Activated CD8-positive, alpha-beta memory T cell treated with anti-CD3 and anti-CD28 coated beads, Interleukin-2, amount 50 U/mL, for 48 hours (primary cell): ENCODE results near the gene CD93.

Experiments
- DNase-seq: peaks from one replicate; pipeline ENCODE4 v3.0.0-alpha.2; 2020

CD93 gene

DNA sequence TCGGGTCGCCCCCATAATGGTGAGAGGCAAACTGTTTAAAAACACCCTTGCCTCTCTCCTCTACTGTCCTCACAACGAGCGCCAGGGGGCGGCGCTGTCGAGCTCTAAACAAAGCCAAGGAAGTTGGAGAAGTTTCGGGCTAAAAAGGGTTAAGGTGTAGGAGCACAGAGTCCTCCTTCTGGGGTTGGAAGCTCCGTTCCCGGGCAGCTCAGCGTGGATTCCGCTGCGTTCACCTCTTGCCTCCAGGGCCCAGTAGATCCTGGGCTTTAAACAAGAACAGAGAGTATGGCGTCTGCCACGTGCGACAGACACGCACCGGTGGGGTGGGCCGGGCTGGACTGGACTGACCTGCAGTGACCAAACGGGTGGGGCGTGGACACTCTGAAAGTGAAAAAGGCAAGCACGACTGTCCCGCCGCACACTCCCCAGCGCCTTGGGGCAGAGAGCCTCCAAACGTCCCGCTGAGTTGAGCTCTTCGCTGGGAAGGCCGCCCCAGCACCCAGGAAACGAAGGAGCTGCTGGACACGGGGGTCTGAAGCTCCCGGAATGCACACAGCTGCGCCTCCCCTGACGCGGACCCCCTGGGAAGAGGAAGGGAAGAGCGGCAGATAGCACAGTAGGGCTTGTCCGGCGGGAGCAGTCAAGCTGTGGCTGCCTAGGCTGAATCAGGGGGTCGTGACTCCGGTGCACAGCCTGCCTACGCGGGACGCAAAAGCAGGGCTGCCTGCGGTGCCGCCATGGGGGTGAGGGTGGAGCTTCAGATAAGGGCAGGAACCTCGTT, 35.1 kb downstream of the CD93 start:
- peak; percentile 75 for DNase-seq

DNA sequence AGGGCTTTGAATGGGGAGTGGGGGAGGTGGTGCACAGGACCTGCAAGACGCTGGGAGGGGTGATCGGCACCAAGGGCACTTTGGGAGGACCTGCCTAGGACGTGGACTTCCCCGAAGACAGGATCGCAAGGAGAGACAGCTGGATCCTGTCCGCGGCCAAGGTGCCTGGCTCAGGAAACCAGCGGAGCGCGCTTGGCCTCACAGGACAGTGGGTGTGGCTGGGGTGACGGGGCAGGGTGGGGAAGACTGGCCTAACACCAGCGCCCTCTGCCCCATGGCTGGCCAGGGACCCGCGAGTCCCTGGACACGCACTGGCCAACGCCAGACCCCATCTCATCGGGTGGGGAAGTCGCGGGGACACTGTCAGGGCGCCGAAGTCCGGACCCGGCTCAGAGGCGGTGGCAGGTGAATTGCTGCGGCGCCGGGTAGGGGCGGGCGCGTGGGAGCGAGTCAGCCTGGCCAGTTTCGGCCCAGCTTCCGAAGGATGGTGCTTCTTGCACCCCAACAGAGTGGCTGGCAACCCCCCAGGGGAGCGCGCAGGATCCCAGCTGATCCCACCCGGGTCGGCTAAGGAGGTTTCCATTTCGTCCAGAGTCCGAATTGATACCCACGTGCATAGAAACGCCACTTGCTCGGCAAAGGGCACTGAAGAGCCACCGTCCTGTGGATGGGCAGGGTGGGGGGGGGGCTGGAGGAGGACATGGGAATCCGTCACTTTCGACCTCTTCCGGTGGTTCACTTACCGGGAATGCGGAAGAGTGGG, 35.9 kb downstream of the CD93 start:
- no peak for DNase-seq

DNA sequence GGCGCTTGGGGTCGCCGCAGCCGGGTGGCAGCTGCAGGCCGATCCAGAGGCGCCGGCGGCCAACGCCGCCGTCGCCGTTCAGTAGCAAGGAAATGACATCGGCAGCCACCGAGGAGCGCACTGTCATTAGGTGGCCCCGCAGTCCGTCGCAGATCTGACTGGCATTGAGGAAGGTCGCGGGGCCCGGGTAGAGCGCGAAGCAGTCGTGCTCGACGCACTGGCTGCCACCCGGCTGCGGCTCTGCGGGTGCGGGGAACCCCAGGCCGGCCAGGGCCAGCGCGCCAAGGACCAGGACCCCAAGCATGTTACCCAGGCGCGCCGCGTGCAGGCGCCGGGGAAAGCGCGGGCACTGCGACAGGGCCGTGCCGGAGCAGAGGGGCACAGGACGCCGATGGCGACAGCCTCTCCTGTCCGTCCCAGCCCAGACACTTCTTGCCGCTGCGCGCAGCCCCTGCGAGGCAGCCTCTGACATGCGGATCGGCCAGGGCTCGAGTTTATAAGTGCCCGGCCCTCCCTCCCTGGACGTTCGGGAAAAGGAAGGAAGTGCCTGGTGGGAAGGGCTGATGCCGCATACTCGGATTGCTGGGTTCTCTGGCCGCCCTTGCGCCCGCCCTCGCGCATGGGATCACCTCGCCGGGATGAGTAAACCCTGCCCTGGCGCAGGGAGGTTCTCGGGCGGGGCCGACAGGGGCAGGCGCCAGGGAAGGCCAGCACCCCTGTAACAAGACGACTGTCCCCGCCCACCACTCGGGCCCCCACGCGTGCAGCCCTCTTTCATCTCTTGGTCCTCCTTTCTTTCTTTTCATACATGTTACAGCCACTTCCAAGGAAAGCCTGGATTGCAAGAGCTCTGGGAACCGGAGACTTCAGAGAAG, 36.7 kb downstream of the CD93 start, which contains the start of gene THBD:
THBD (minus strand) TSS at position 472 of the 875 bp plus-strand sequence; CDS start at position 304, 168 bp downstream.
- no peak for DNase-seq

DNA sequence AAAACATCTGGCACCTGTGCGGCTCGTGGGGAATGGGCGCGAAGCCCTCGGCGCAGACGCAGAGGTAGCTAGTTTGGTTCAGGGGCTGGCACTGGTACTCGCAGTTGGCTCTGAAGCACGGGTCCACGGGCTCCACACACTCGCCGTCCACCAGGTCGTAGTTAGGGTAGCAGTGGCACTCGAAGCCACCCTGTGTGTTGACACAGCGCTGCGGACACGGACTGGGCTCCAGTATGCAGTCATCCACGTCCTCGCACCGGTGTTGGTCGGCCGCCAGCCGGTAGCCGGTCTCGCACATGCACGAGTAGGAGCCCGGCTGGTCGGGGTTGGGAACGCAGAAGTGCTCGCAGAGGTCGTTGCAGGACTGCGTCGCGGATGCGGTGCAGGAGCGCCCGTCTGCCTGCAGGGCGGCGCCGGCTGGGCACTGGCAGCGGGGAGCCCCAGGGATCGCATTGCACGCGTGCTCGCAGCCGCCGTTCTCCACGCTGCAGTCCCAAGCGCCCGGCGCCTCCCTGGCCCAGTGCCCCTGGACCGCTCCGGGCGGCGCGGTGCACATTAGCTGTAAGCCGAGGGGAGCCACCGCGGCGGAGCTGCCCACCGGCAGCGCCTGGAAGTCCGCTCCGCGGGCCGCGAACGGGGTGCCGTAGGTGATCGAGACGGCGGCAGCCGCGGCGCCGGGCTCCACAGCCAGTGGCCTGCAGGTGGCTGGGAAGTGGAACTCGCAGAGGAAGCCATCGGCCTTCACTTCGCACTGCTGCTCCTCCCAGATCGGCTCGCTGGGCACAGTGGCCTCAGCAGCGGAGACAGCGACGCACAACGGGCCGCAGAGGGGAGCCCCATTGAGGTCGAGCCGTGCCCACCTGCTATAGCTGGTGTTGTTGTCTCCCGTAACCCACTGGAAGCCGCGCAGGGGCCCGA, 37.6 kb downstream of the CD93 start:
- DNase-seq: peak; percentile 67

DNA sequence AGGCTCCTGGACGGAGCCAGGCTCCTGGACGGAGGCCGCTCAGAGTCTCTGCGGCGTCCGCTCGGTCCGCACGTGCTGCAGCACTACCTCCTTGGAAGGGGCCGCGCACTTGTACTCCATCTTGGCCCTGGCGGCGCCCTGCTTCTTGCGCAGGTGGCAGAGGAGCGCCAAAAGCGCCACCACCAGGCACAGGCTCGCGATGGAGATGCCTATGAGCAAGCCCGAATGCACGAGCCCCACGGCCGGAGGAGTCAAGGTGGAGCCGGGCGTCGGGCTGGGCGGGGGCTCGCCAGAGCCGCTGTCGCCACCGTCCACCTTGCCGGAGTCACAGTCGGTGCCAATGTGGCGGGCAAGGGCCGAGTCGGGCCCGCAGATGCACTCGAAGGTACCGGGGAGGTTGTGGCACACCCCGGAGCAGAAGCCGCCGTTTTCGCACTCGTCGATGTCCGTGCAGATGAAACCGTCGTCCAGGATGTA, 38.3 kb downstream of the CD93 start:
- DNase-seq: peak; percentile 52

DNA sequence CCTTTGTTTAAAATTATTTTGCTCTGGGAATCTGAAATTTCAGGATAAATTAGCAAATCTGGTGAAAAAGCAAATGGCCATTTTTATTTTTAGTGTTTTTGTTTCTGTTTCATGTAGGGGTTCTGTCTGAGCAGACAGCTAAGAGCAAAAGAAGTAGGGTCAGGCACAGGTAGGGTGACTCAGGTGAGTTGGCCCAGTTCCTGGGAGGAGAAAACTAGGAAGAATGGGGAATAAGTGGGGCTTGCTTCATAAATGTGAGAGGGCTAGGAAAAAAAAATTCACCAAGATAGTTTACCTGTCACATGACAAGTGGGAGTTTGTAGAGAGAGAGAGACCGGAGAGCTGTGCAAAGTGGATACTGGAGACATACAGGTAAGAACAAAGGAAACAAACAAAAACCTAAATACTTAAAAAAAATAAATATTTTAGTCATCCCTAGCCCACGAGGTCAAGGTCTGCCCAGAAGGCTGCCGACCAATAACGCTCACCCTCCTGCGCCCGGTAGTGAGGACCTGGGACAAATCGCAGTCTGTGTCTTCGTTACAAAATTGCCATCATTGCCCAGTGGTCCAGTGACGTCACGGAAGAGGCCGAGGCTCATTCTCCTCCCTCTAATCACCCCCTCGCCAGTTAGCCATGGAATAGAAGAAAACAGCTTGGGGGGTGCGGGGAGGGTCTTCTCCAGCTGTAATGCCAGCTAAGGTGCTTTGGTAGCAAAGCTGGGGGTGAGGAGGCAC, 39.0 kb downstream of the CD93 start:
- no peak for DNase-seq

DNA sequence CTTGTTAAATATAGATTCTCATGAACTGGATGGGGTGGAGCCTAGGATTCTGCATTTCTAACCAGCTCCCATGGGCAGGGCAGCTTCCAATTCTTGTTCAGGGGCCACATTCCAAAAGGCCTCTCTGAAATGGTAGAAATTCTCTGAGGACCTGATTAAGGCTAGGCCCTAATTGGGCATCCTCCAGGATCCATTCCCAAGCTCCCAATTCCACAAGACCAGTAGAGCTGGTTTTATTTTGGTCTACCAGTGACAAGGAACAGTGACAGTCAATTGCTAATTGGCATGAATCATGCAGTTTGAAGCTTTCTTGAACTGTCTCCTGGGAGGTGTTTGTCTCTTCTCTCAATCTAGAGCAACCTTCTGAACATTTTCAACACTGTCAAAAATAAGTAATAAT, 39.7 kb downstream of the CD93 start:
- DNase-seq: no peak

DNA sequence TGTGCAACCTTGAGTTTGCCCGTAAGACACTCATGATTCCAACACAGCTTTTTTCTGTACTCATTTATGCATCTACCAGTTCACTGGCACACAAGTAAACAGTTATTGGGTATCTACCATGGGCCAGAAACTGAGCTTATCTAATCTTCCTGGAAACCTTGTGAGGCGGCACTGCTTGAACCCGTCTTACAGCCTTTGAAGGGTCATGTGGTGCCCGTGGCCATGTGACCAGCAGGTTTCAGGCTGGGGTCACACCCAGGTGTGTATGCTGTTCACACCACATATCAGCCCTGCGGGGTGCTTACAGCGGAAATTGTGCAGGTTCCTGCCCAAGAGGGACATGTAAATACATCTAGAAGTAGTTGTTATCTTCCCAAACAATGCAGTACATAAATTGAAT, 42.7 kb downstream of the CD93 start:
- no peak for DNase-seq

DNA sequence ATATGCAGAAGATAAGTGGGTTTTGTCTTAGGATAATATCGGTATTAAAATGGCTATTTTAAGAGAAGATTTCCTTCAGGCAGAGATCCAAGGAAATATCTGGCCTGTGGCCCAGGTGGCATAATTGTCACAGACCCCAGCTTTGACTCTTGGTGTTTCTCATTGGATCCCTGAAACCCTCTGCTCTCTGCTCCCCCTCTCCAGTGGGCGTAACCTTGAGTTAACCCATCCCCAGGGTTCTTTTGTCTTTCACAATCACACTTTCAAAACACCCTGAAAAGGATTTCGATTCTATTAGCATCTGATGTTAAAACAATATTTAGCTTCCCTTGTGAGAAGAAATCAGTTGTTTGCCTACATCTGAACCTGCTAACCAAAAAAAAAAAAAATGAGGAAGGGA, 43.9 kb downstream of the CD93 start:
- no peak for DNase-seq

DNA sequence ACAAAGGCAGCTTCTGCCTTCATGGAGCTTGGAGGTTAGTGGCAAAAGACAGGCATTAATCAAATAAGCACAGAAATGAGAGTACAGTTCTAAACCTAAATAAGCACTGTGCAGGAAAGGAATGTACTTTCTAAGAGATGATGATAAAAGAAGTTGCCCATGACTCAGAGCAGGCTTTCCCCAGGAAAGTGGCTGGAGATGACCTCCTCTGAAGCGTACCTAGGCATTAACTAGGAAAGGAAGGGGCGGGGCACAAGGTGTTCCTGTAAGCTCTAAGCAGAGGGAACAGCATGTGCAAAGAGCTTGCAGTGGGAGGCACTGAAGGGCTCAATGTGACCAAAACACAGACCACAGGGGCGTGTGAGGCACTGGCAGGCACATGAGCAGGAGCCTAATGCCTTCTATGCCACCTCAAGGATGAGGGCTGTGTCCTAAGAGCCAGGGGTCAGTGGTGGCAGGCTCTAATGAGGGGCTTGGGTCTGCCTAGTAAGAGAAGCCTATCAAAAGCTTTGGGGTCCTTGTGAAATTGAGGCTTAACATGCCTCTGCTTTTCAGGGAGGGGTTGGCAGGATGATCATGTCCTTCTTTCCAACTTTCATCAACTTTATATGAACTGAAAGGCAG, 46.1 kb downstream of the CD93 start:
- no peak for DNase-seq

DNA sequence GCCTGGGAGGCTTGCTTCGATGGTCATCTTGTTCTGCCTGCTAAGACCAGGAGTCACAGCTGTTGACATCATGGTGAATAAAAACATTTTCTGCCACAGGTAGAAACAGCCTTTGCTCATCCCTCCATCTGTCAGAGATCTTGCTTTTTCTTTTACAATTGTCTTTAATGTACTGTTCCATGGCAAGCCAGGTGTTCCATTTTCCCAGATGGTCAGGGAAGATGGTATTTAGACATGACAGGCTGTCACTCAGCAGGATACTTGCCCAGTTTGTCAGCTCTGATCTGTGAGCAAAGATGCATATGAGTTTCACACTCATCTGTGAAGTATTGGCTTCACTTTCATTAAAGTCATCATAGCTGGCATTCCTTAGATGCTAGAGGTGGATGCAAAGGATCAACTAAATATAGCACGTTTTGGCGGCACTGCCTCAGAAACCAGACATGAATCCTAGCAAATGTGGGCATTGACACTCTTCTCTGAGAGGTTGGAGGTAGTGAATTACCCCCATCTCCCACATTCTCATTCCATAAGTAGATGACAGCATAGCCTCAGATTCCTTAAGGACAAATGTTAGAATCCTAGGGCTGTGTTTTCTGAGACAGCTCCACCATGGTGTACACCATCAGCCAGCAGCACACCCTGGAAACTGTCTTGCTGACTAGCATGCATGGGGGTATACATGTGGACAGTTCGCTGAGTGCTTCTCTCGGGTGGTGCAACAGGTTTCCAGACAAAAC, 46.8 kb downstream of the CD93 start:
- no peak for DNase-seq

DNA sequence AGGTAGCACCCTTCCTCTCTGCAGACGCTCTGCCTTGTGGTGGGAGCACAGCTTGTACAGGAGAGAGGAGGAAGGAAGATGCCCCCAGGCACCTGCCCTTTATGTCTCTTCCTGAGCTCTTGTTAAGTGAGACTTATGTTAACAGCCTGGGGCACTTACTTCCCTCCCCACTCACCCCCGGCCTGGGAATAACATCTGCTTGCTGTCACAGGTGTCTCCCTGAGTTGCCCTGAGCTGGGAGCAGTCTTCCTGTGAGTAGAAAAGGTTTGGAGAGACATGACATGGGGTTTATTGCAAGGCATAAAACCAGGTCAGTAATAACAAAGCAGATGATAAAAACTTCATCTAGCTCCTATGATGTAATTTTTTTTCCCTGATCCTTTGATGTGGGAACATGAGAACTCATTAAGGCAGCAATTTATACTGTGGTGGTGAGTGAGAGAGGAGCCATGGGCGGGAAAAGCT, 49.1 kb downstream of the CD93 start:
- DNase-seq: no peak

DNA sequence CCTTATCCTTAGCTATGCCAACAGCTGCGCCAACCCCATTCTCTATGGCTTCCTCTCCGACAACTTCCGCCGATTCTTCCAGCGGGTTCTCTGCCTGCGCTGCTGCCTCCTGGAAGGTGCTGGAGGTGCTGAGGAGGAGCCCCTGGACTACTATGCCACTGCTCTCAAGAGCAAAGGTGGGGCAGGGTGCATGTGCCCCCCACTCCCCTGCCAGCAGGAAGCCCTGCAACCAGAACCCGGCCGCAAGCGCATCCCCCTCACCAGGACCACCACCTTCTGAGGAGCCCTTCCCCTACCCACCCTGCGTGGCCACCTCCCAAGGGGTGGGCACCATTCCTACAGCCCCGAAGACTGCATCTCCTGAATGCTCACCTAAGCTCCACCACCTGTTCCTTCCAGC, 49.8 kb downstream of the CD93 start:
- no peak for DNase-seq

DNA sequence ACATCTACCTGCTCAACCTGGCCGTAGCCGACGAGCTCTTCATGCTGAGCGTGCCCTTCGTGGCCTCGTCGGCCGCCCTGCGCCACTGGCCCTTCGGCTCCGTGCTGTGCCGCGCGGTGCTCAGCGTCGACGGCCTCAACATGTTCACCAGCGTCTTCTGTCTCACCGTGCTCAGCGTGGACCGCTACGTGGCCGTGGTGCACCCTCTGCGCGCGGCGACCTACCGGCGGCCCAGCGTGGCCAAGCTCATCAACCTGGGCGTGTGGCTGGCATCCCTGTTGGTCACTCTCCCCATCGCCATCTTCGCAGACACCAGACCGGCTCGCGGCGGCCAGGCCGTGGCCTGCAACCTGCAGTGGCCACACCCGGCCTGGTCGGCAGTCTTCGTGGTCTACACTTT, 50.4 kb downstream of the CD93 start:
- DNase-seq: no peak

DNA sequence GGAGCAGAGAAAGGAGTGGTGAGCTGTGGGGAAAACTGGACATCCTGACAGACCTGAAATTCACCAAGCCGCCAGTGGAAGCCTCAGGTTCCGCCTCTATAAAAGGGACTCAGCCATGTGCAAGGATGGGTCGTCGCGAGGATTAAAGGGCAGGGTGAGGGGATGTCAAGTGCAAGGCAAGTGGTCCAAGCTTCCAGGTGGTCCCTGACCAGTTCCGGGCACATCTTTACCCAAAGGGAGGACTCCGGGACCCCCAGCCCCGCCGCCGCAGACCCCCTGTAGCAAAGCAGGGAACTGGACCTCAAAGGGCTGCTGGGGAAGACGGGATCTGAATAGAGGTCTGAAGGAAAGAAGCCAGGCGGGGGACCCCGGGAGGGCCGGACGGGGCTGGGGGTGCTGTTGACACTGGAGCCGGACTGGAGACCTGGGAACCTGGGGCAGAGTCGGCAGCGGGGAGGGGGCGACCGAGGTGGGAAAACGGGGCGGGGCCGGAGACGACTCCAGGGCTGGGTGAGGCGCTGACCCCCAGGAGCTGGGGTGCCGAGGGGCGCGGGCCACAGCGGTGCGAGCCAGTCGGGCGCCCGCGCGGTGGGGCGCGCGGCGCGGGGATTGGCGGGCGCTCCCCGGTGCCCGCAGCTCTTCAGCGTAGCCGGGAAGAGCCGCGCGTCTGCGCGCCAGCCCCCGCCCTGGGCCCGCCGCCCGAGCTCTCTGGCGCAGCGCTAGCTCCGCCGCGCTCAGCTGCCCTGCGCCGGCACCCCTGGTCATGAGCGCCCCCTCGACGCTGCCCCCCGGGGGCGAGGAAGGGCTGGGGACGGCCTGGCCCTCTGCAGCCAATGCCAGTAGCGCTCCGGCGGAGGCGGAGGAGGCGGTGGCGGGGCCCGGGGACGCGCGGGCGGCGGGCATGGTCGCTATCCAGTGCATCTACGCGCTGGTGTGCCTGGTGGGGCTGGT, 51.1 kb downstream of the CD93 start, which contains the start of gene SSTR4:
SSTR4 (plus strand) TSS at position 592 of the 951 bp plus-strand sequence; CDS start at position 764, 172 bp downstream.
- no peak for DNase-seq

DNA sequence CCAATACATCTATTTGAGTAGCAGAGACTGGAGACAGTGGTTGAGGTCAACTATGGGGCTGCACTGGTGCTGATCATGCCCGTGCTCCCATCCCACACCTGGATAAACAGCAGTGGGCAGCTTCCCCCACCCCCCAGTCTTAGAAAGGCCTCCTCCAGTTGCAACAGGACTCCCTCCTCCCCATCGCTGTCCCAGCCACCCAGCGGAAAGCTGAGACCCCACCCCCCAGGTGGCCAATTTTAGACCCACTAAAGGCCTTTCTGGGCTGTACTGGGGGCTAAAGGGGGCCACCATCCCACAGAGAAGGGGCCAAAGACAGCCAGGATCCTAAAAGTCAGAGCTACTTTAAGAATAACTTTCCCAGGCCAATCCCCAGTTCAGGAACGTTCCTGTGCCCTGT, 52.2 kb downstream of the CD93 start:
- peak; percentile 7 for DNase-seq

DNA sequence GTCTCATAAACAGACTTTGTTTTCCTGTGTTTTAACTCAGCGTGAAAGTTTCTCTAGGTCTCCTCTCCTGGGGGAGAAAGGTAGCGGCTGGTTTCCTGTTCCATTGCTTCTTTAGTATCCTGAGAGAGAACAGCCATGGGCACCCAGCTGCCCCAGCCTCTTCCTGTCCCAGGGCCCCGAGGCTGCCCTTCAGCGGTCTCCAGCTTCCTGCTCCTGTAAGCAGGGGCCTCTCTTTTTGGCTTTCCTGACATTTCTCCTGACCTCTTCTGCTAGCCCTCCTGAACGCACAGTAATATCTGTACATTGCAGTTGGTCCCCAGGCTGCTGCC, 53.4 kb downstream of the CD93 start:
- peak; percentile 13 for DNase-seq

DNA sequence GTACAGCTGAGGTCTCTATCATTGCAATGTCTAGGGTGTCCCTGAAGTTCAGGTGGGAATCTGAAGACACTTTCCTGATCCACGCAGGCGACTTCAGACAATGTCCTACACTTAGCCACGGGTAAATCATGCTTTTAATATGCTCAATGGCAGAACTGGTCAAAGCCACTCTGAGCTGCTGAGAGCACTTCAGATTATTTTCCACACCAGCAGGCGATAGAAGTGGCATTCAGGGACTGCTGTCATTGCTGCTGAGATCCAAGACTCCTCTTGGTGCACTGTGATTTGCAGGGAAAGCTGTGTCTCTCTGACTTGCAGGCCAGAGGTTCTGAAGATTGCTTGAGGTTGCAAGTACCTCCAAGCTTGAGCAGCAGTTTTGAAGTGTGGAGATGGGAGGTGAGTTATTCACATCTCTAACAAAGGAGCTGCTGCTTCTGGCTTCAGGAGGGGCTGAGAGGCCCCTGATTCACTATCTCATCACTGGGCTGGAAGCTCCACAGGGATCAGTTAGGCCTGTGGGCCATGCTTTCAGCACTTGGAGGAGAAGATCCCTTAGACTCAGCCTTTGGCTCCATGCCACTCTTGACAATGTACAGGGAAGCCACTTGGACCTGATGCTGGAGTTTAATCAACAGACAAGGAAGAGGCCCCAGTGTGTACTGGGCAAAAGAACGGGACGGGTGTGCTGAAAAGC, 53.9 kb downstream of the CD93 start:
- no peak for DNase-seq
